HG02678 (cell line): ENCODE results near the gene PGM1.

ENCODE experiments used
- ATAC-seq: cut with Tn5 transposase; IDR thresholded peaks from one replicate; pipeline ENCODE4 v1.9.1; 2021; ENCODE audit warnings: mild to moderate bottlenecking, moderate library complexity; ENCODE audit not compliant: unreplicated experiment

Gene PGM1

DNA sequence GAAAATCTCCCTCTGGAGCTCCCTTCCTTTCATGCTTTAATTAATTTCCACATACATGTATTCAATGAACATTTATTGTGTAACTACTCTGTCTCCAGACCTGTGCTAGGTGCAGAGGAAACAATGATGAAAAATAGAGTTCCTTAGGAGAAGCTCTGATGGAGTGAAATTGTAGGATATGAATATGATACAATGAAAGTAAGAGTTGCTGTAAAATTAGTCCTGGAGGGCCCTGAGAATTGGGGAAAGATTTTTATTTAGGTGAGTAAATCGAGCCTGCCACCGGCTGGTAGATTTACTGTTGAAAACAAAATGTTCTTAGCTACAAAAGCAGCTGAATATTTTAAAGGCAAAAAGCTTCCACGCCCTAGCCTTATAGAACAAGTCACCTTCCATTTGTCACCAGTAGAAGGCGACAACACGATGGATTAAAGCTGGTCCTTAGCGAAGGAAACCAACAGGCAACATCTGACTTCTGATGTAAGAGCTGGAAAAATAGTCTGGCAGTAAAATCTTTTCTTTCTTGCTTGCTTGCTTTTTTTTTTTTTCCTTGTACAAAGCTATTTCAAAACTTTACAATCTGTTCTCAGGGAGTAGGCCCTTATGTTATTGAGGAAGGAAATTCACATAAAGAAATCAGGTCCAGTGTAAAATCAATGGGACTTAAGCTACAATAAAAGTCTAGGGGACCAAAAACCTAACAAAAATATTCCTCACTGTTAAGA is 98.7 kb downstream of the PGM1 start:
- peak; percentile 76 for ATAC-seq

- peak; percentile 63 for ATAC-seq
These were observed 100.8 kb downstream of the PGM1 start for GRCh38 chr1:63693944-63694571.

- no peak for ATAC-seq
These were observed 105.0 kb downstream of the PGM1 start for GRCh38 chr1:63698001-63698838.

DNA sequence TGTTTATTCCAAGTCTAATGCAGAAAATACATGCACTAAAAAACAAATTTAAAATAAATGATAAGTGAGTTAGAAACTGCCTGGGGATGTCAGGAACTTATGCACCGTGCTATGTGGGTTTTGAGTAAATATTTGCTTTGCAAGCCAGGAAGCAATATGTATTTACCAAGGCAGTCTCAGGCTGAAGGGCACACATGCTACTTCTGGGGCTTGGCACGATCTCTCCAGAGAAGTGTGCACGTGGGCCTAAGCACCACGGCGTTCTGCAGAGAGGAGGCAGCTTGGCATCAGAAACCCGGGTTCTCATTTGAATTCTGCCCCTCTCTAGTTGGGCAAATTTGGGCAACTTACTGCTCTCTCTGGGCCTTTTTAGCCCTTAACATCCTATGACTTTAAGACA is 108.0 kb downstream of the PGM1 start:
- ATAC-seq = no peak

DNA sequence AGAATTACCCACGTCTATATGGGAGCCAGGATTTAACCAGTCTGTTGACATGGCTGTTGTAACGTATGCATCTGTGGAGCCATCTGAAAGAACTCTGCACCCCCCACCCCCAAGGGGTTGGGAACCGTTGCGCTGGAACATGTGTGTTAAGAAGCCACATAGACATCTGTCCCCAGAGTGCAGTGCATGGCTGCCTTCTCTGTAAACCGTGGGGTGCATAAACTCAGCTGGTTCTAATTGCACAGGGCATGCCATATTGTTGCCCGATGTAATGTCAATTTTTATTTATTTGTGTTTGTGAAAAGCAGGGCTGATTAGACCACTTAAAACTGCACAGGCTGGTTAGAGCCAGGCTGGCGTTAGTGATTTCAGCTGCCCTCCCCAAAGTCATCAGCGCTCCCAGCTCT is 110.5 kb downstream of the PGM1 start:
- no peak for ATAC-seq

- ATAC-seq = no peak
These were observed 111.2 kb downstream of the PGM1 start for GRCh38 chr1:63704443-63704842.

DNA sequence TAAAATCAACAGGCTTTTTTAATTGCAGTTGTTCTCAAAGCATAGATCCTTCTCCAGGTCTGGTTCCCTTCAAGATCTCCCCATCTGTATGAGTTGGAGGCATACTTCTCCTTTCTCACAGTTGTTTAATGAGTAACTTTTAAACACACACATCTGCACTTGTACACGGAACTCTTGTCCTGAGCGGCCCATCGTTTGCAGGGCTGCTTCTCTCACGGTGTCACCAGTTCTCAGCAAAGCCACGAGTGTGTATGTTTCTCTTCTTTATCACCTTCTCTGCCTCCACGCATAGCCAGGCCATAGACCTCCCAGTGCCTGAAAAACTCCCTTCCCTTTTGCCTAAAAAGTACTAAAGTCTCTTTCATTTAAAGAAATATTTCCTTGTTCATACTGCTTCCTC is 111.9 kb downstream of the PGM1 start:
- ATAC-seq = peak; percentile 95

DNA sequence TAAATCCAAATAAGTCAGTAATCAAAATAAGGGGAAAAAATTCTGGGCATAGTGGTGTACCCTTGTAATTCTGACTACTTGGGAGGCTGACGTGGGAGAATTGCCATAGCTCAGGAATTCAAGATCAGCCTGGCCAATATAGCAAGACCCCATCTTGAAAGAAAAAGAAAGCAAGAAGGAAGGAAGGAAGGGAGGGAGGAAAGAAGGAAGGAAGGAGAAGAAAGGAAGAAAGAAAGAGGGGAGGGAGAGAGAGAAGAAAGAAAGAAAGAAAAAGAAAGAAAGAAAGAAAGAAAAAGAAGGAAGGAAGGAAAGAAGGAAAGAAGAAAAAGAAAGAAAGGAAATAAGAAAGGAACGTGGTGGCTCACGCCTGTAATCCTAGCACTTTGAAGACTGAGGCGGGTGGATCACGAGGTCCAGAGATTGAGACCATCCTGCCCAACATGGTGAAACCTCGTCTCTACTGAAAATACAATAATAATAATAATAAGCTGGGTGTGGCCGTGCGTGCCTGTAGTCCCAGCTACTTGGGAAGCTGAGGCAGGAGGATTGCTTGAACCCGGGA is 116.1 kb downstream of the PGM1 start:
- ATAC-seq = no peak
